K562 (cell line): ENCODE data around the gene UBR3. TPM values are rescaled to one million over a fixed set of nuclear protein-coding genes. Genes with fewer than 3 reads are reported as not detected.
A peak's percentile ranks its signal among the peaks of the same experiment; 100 is the strongest.

ENCODE experiments used
- ATAC-seq: fragments of 200-7000 bp; cut with Tn5 transposase; 3 replicates; pipeline ENCODE4 v1.9.1; 2020; ENCODE audit warnings: moderate library complexity
- BruUV-seq: library from RNA; stranded (reverse); fragments of 400-500 nt; replicated peaks from 2 replicates; lab custom pipeline; 2021; lab: Mats Ljungman, UMichigan
- CTCF ChIA-PET: fragments of 300-600 bp; formaldehyde crosslinking; extraction: SDS; loops from one replicate; lab custom pipeline; 2021; ENCODE audit warnings: low intra/inter-chr PET ratio; lab: Yijun Ruan, JAX
- POLR2A ChIA-PET: fragments of 300-600, 350-650 bp; sonication (Branson Sonifier 250); formaldehyde crosslinking; extraction: SDS; loops from one replicate; lab custom pipeline; 2021; ENCODE audit warnings: antibody characterized with exemption, inconsistent platforms; lab: Yijun Ruan, JAX
- DNase-seq, 4 experiments: peaks; one replicate each; pipeline versions ENCODE4 v3.0.0 to v3.0.0-alpha.2; 2011 to 2018; ENCODE audit warnings: low spot score in 3 of 4, mixed read lengths in 3 of 4; ENCODE audit errors: extremely low read depth in 1 of 4
- FAIRE-seq: peaks from 2 replicates; lab custom pipeline; 2011; peaks lifted over from hg19 to GRCh38; lab: Jason Lieb, UNC
- H2AFZ ChIP-seq: 2 replicates; pipeline ENCODE4 v1.6.0; 2011; ENCODE audit warnings: low read depth, low read length, control low read depth, inconsistent platforms
- H3K27ac ChIP-seq: fragments of 200-600 bp; 3 replicates; pipeline ENCODE4 v1.8.0; 2011; ENCODE audit warnings: low read depth, mild to moderate bottlenecking, control low read depth, inconsistent platforms, low read length, moderate library complexity, mixed read lengths; ENCODE audit errors: extremely low read depth
- H3K27me3 ChIP-seq, 2 experiments: fragments of 300-600 bp in 1 of 2; 2 replicates in 1 of 2; 3 replicates in 1 of 2; pipeline versions ENCODE4 v1.6.0 to v1.8.0; 2011; ENCODE audit warnings: inconsistent platforms in 2 of 2, low read length in 2 of 2, mild to moderate bottlenecking in 1 of 2, mixed read lengths in 1 of 2, moderate library complexity in 1 of 2; ENCODE audit not compliant: control insufficient read depth in 2 of 2, insufficient read depth in 2 of 2
- H3K36me3 ChIP-seq: fragments of 300-600 bp; 3 replicates; pipeline ENCODE4 v1.8.0; 2011; ENCODE audit warnings: mild to moderate bottlenecking, low read length, inconsistent platforms; ENCODE audit not compliant: control insufficient read depth, insufficient read depth
- H3K4me1 ChIP-seq, 2 experiments: fragments of 200-600 bp in 1 of 2; replicated peaks in 1 of 2; 2 replicates in 1 of 2; 3 replicates in 1 of 2; pipeline versions ENCODE4 v1.5.1 to v1.8.0; 2011; ENCODE audit warnings: inconsistent platforms in 2 of 2, low read length in 2 of 2, mild to moderate bottlenecking in 1 of 2, mixed read lengths in 1 of 2, moderate library complexity in 1 of 2; ENCODE audit not compliant: control insufficient read depth in 2 of 2, insufficient read depth in 2 of 2
- H3K4me2 ChIP-seq: 2 replicates; pipeline ENCODE4 v1.6.1; 2011; ENCODE audit warnings: low read length, control low read depth, inconsistent platforms, mixed read lengths; ENCODE audit not compliant: insufficient read depth
- H3K4me3 ChIP-seq: fragments of 200-600 bp; sonication (generic), shearing (Covaris generic); 2 replicates; pipeline ENCODE4 v1.5.1; 2016; ENCODE audit warnings: control low read depth, inconsistent platforms
- H3K79me2 ChIP-seq: fragments of 200-600 bp; 3 replicates; pipeline ENCODE4 v1.8.0; 2011; ENCODE audit warnings: low read length, inconsistent platforms; ENCODE audit not compliant: control insufficient read depth, insufficient read depth
- H3K9ac ChIP-seq, 2 experiments: 2 replicates each; pipeline versions ENCODE4 v1.6.0 to v1.6.1; 2011; ENCODE audit warnings: low read depth in 2 of 2, low read length in 2 of 2, control low read depth in 1 of 2, inconsistent platforms in 1 of 2, mild to moderate bottlenecking in 1 of 2, mixed read lengths in 1 of 2; ENCODE audit not compliant: insufficient read depth in 1 of 2
- H3K9me1 ChIP-seq: one replicate; pipeline ENCODE4 v1.6.0; 2011; ENCODE audit warnings: inconsistent platforms, mild to moderate bottlenecking, low read length, moderate library complexity; ENCODE audit not compliant: control insufficient read depth, insufficient read depth
- H3K9me3 ChIP-seq: replicated peaks from 2 replicates; pipeline ENCODE4 v1.5.1; 2011; ENCODE audit warnings: low read depth, low read length, inconsistent platforms; ENCODE audit not compliant: control insufficient read depth, insufficient read depth
- H4K20me1 ChIP-seq: replicated peaks from 2 replicates; pipeline ENCODE4 v1.6.1; 2011; ENCODE audit warnings: low read length, inconsistent platforms, mixed read lengths; ENCODE audit not compliant: control insufficient read depth, insufficient read depth
- BACH1 ChIP-seq: fragments of 200-800 bp; sonication (Bioruptor generic); IDR thresholded peaks from 2 replicates; pipeline ENCODE4 v1.6.1; 2016; ENCODE audit warnings: missing genetic modification characterization, missing compliant biosample characterization
- C11orf30 ChIP-seq: fragments of 450-650 bp; IDR thresholded peaks from 2 replicates; pipeline ENCODE4 v1.6.1; 2016; ENCODE audit warnings: low read depth, mild to moderate bottlenecking
- CEBPG ChIP-seq, 3 experiments: fragments of 200-800 bp in 1 of 3; sonication (Bioruptor generic) in 1 of 3; sonication (generic) in 1 of 3; formaldehyde crosslinking in 1 of 3; IDR thresholded peaks in 2 of 3; conservative IDR thresholded peaks in 1 of 3; 2 replicates each; pipeline versions ENCODE4 v1.6.1 to v1.8.0; 2016 to 2022; ENCODE audit warnings: missing compliant biosample characterization in 2 of 3, missing genetic modification characterization in 2 of 3, mild to moderate bottlenecking in 1 of 3, missing genetic modification reagents in 1 of 3
- HDAC2 ChIP-seq: fragments of 450-650 bp; IDR thresholded peaks from 2 replicates; pipeline ENCODE4 v1.6.1; 2016; ENCODE audit warnings: mild to moderate bottlenecking
- MAFF ChIP-seq: IDR thresholded peaks from 2 replicates; pipeline ENCODE4 v1.6.1; 2012; ENCODE audit warnings: low read length, improper control_type of control experiment
- MAFG ChIP-seq: fragments of 450-650 bp; conservative IDR thresholded peaks from 2 replicates; pipeline ENCODE4 v1.6.1; 2016; ENCODE audit warnings: missing genetic modification characterization, missing compliant biosample characterization
- MAFK ChIP-seq: IDR thresholded peaks from 2 replicates; pipeline ENCODE4 v1.6.1; 2011; ENCODE audit warnings: low read length, improper control_type of control experiment
- NBN ChIP-seq: fragments of 450-650 bp; IDR thresholded peaks from 2 replicates; pipeline ENCODE4 v1.6.1; 2016; ENCODE audit warnings: low read depth, mild to moderate bottlenecking
- NFE2 ChIP-seq: IDR thresholded peaks from 2 replicates; pipeline ENCODE4 v1.6.1; 2014; ENCODE audit warnings: antibody characterized with exemption, low read depth
- NFE2L1 ChIP-seq: fragments of 450-650 bp; IDR thresholded peaks from 2 replicates; pipeline ENCODE4 v1.6.1; 2016; ENCODE audit warnings: missing genetic modification characterization, low read depth, mild to moderate bottlenecking, missing compliant biosample characterization, moderate library complexity, borderline replicate concordance
- NR2F6 ChIP-seq: fragments of 450-650 bp; formaldehyde crosslinking; IDR thresholded peaks from 2 replicates; pipeline ENCODE4 v1.4.0; 2020; ENCODE audit warnings: mild to moderate bottlenecking
- RAD21 ChIP-seq, 2 experiments: fragments of 250-450 bp in 1 of 2; fragments of 450-650 bp in 1 of 2; sonication (Bioruptor Pico) in 1 of 2; formaldehyde crosslinking in 1 of 2; IDR thresholded peaks in 1 of 2; conservative IDR thresholded peaks in 1 of 2; 2 replicates each; pipeline versions ENCODE4 v1.4.0 to v1.8.0; 2020 to 2022; ENCODE audit warnings: mild to moderate bottlenecking in 2 of 2, moderate library complexity in 1 of 2
- TRIM24 ChIP-seq, 2 experiments: fragments of 450-650 bp; IDR thresholded peaks; 2 replicates each; pipeline ENCODE4 v1.6.1; 2016
- ZNF133 ChIP-seq: fragments of 250-450 bp; sonication (Bioruptor Pico); IDR thresholded peaks from 2 replicates; pipeline ENCODE4 v1.4.0; 2020; ENCODE audit warnings: mild to moderate bottlenecking
- ZNF143 ChIP-seq: sonication (generic); formaldehyde crosslinking; IDR thresholded peaks from 2 replicates; pipeline ENCODE4 v1.9.0; 2022; ENCODE audit warnings: mild to moderate bottlenecking, missing genetic modification reagents
- ZNF316 ChIP-seq: fragments of 450-650 bp; IDR thresholded peaks from 2 replicates; pipeline ENCODE4 v1.6.1; 2016
- WGBS: fragments of 100-300 bp; shearing (Covaris generic); methylation state at CpG from one replicate; pipeline ENCODE4 v1.1.6; 2016; ENCODE audit warnings: low coverage, mixed read lengths; ENCODE audit not compliant: insufficient coverage; ENCODE audit errors: missing lambda C conversion rate; 5-methylcytosine and 5-hydroxymethylcytosine counted together
- in situ Hi-C: fragments of 300-500 bp; cut with MboI; formaldehyde crosslinking; loops from 4 replicates; pipeline ENCODE4 v1.15.0; 2018; ENCODE audit warnings: inconsistent platforms, mixed read lengths
- intact Hi-C: fragments of 100-400 bp; cut with micrococcal nuclease; formaldehyde crosslinking; loops from 2 replicates; pipeline ENCODE4 v1.14.2; 2022
- polyA plus RNA-seq, 8 experiments: library from polyadenylated mRNA; depleted of rRNA in 4 of 8; stranded (reverse) in 5 of 8; unstranded in 3 of 8; fragments of >200 nt; fragmentation: Nextera tagmentation in 2 of 8; fragmentation: Illumina TruSeq in 1 of 8; extraction: Ambion mirVana in 2 of 8; extraction: Trizol in 1 of 8; gene quantifications; 2 replicates each; pipeline versions ENCODE4 v1.2.1 to v1.2.3, GENCODE V29; 2011 to 2014; ENCODE audit warnings: inconsistent platforms in 1 of 8, missing spikeins in 1 of 8
- total RNA-seq, 7 experiments: library from RNA; depleted of rRNA in 6 of 7; stranded (reverse); fragments of >200 nt in 6 of 7; fragmentation: Illumina TruSeq in 2 of 7; extraction: Trizol in 2 of 7; gene quantifications; 2 replicates each; pipeline versions ENCODE4 v1.2.1 to v1.2.3, GENCODE V29; 2011 to 2021; ENCODE audit warnings: low replicate concordance in 1 of 7
- TF ChIP-seq, protein P1 (sequence below): fragments of 450-650 bp; IDR thresholded peaks from 2 replicates; pipeline ENCODE4 v1.6.1; 2017; ENCODE audit warnings: antibody characterized with exemption, mild to moderate bottlenecking

Gene UBR3
- total and polyA plus RNA-seq, 9 of the 15 experiments (the other 6 are each of a cell fraction or from before 2014, with no cell fraction given) = 14.4 to 63.5 (median 40.4) TPM

DNA sequence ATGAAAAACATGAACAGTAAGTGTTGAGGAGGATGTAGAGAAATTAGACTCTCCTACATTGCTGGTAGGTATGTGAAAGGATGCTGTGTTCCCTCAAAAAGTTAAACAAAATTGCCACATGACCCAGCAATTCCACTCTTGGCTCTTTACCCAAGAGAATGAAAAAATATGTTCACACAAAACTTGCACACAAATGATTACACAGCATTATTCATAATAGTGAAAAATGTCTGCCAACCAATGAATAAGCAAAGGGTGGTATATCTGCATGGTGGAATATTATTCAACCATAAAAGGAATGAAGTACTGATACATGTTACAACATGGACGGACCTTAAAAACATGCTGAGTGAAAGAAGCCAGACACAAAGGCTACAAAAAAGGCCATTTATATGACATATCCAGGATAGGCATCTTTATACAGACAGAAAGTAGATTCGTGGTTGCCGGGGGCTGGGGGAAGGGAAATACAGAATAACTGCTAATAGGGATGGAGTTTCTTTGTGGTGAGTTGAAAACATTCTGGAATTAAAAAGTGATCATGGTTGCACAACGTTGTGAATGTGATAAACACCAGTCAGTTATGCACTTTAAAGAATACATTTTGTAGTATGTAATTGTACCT lies 265.3 kb downstream of the UBR3 start:
- ATAC-seq (no peak), FAIRE-seq (no peak), DNase-seq (no peak)
- Histone ChIP-seq H3K9me1 (no peaks in the 10 kb centered on the region), H2AFZ (no peak overlapping the region), H3K4me3 (no peak overlapping the region), H3K27ac (no peak overlapping the region), H3K79me2 (no peaks in the 10 kb centered on the region), H3K27me3 (no peaks in the 10 kb centered on the region), H3K4me2 (no peak overlapping the region), H3K4me1 (no peaks in the 10 kb centered on the region; a peak in 1 of 5 replicates), H3K9ac (no peak overlapping the region), H3K36me3 (no peaks in the 10 kb centered on the region), H3K9me3 (no peaks in the 10 kb centered on the region), H4K20me1 (no peaks in the 10 kb centered on the region)
- no TSS peak for BruUV-seq
- in situ Hi-C loops = no loop called here
- TF ChIP-seq NBN (no peak), MAFG (tag) (peak; percentile 96), ZNF133 (no peak), NFE2L1 (peak; percentile 61; the same call in 1 of the 2 replicates), TRIM24 (IDR thresholded peaks at IDR 0.05) (peak; percentile 46 to 47), NFE2 (peak; percentile 64), CEBPG (CRISPR knock-in tag; IDR thresholded peaks at IDR 0.05) (no peak), CEBPG (tag; conservative IDR thresholded peaks at IDR 0.05 in 1 of 2, IDR thresholded peaks at IDR 0.05 in 1 of 2) (0 out of 4 replicates have a peak, but pooled peaks of 1 of the 2 experiments have one; percentile 10), BACH1 (peak; percentile 80; the same call in 1 of the 2 replicates), C11orf30 (peak; percentile 96), ZNF316 (peak; percentile 99), HDAC2 (no peak), ZNF143 (CRISPR knock-in tag) (no peak), RAD21 (CRISPR knock-in tag; conservative IDR thresholded peaks at IDR 0.05 in 1 of 2, IDR thresholded peaks at IDR 0.05 in 1 of 2) (no peak), MAFK (peak; percentile 98), MAFF (peak; percentile 97), NR2F6 (CRISPR knock-in tag) (no peak)
- TF ChIP-seq, protein P1, sequence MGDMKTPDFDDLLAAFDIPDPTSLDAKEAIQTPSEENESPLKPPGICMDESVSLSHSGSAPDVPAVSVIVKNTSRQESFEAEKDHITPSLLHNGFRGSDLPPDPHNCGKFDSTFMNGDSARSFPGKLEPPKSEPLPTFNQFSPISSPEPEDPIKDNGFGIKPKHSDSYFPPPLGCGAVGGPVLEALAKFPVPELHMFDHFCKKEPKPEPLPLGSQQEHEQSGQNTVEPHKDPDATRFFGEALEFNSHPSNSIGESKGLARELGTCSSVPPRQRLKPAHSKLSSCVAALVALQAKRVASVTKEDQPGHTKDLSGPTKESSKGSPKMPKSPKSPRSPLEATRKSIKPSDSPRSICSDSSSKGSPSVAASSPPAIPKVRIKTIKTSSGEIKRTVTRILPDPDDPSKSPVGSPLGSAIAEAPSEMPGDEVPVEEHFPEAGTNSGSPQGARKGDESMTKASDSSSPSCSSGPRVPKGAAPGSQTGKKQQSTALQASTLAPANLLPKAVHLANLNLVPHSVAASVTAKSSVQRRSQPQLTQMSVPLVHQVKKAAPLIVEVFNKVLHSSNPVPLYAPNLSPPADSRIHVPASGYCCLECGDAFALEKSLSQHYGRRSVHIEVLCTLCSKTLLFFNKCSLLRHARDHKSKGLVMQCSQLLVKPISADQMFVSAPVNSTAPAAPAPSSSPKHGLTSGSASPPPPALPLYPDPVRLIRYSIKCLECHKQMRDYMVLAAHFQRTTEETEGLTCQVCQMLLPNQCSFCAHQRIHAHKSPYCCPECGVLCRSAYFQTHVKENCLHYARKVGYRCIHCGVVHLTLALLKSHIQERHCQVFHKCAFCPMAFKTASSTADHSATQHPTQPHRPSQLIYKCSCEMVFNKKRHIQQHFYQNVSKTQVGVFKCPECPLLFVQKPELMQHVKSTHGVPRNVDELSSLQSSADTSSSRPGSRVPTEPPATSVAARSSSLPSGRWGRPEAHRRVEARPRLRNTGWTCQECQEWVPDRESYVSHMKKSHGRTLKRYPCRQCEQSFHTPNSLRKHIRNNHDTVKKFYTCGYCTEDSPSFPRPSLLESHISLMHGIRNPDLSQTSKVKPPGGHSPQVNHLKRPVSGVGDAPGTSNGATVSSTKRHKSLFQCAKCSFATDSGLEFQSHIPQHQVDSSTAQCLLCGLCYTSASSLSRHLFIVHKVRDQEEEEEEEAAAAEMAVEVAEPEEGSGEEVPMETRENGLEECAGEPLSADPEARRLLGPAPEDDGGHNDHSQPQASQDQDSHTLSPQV = peak; percentile 20; the same call in 1 of the 2 replicates
- intact Hi-C loops = no loop called here
- WGBS = 56% methylated on average over 4 of the region's 4 CpGs
- ChIA-PET CTCF (no interaction called here), POLR2A (interaction anchor here (1.4 kb wide), 1 partner anchor 8 kb away, joined by 5 read pairs; no protein-coding TSS in a partner anchor)
